Measurements from ENCODE around the gene SORCS2. TPM values are rescaled to one million over a fixed set of nuclear protein-coding genes. Genes with fewer than 3 reads are reported as not detected.

SORCS2 gene
- total and polyA plus RNA-seq, 2 of the 4 experiments (the other 2 are of a cell fraction) = 0.36 to 0.62 TPM

GRCh38 chr4:7313991-7314390, 121.7 kb downstream of the SORCS2 start:
- intact Hi-C loops (cut with micrococcal nuclease) = no loop called here

More at GRCh38 chr4:7313991-7314390, 121.7 kb downstream of the SORCS2 start:
- Histone ChIP-seq H2BK20ac (ENCODE audit: low read depth, low read length) (no peak overlapping the region), H2AK9ac (replicated peaks; ENCODE audit: low read depth, low read length, poor library complexity) (peak overlapping the region; percentile 28), H4K20me1 (ENCODE audit: insufficient read depth, low read length) (no peaks in the 10 kb centered on the region; the same call in 1 of the 2 replicates), H3K4me1 (ENCODE audit: control insufficient read depth, insufficient read depth, low read length) (no peaks in the 10 kb centered on the region), H4K5ac (ENCODE audit: low read depth, low read length) (no peak overlapping the region), H2BK5ac (ENCODE audit: low read depth, low read length, poor library complexity, severe bottlenecking) (no peak overlapping the region), H3K4me3 (ENCODE audit: insufficient read depth, low read depth, low read length) (no peak overlapping the region), H2BK15ac (ENCODE audit: low read depth, low read length) (no peak overlapping the region), H2AFZ (replicated peaks; ENCODE audit: low read length, poor library complexity) (no peak overlapping the region), H2BK120ac (ENCODE audit: low read depth, low read length) (no peak overlapping the region), H2AK5ac (ENCODE audit: low read depth, low read length) (no peak overlapping the region), H4K8ac (ENCODE audit: low read depth in 2 of 2, low read length in 2 of 2) (no peak overlapping the region), H3K18ac (ENCODE audit: low read depth, low read length) (no peak overlapping the region), H4K91ac (ENCODE audit: insufficient read depth, low read depth, low read length) (no peak overlapping the region), H3K36me3 (ENCODE audit: control insufficient read depth, insufficient read depth, low read length) (no peaks in the 10 kb centered on the region), H3K27me3 (ENCODE audit: control insufficient read depth, insufficient read depth, low read length) (peaks cover 31% of the 10 kb centered on the region), H3K27ac (ENCODE audit: insufficient read depth, low read length) (no peak overlapping the region), H3K23ac (ENCODE audit: low read depth, low read length) (no peak overlapping the region), H3K4ac (ENCODE audit: low read depth, low read length) (no peak overlapping the region), H3K9me1 (ENCODE audit: insufficient read depth, low read length) (no peaks in the 10 kb centered on the region), H3K56ac (ENCODE audit: extremely low read depth, insufficient read depth, low read length) (no peak overlapping the region), H3K79me1 (ENCODE audit: low read depth in 1 of 2, low read length in 2 of 2) (no peaks in the 10 kb centered on the region), H3K4me2 (ENCODE audit: low read depth, low read length) (no peak overlapping the region), H3K14ac (replicated peaks; ENCODE audit: low read depth, low read length) (no peak overlapping the region), H3K9ac (ENCODE audit: low read depth, low read length) (no peak overlapping the region), H3K9me3 (ENCODE audit: control insufficient read depth, insufficient read depth, low read length) (peaks cover 6% of the 10 kb centered on the region)
- POLR2A ChIA-PET (ENCODE audit: unreplicated experiment) = no interaction called here
- in situ Hi-C loops (cut with MboI; ENCODE audit: low sequenced_read_pairs) = no loop called here
- dilution Hi-C loops (cut with HindIII; ENCODE audit: low sequenced_read_pairs, unreplicated experiment) = no loop called here
- no peak for TF ChIP-seq BHLHE40 (IDR thresholded peaks at IDR 0.05; ENCODE audit: low read depth, low read length)
- no peak for TF ChIP-seq NFE2L2 (IDR thresholded peaks at IDR 0.05; ENCODE audit: low read depth, low read length)
- no peak for TF ChIP-seq RFX5 (IDR thresholded peaks at IDR 0.05; ENCODE audit: low read depth, low read length)
- no peak for TF ChIP-seq CHD1 (IDR thresholded peaks at IDR 0.05; ENCODE audit: low read depth, low read length)
- no peak for TF ChIP-seq SMC3 (IDR thresholded peaks at IDR 0.05; ENCODE audit: low read depth, low read length)
- TF ChIP-seq ELK1 (IDR thresholded peaks at IDR 0.05; ENCODE audit: borderline replicate concordance, low read depth, low read length) = no peak
- TF ChIP-seq RAD21 (IDR thresholded peaks at IDR 0.05; ENCODE audit: low read length) = no peak
- DNase-seq = no peak
- WGBS, 2 experiments (ENCODE audit: extremely low coverage in 2 of 2, insufficient read length in 1 of 2) = 63% methylated on average over 2 of the region's 11 CpGs; no CpG with 5 or more reads in 1 of the 2 experiments
- no peak for ATAC-seq (ENCODE audit: low read depth)
- no TSS peak for BruUV-seq (replicated peaks)
- CTCF ChIA-PET = no interaction called here
